Urinary bladder (tissue), 2 donors: ENCODE data around the gene GARNL3. TPM values are rescaled to one million over a fixed set of nuclear protein-coding genes. Genes with fewer than 3 reads are reported as not detected.

Experiments
- polyA plus RNA-seq: library from polyadenylated mRNA; stranded (reverse); fragments of 200-250 nt; gene quantifications from one replicate; pipeline ENCODE4 v1.2.3, GENCODE V29; 2013
- total RNA-seq: library from RNA; depleted of rRNA; stranded (reverse); fragments of >200 nt; gene quantifications from one replicate; pipeline ENCODE4 v1.2.3, GENCODE V29; 2014
- donor health status: healthy.

The GARNL3 gene
- total and polyA plus RNA-seq, 2 donors, result 22.0 to 58.0 TPM

Other genes with a start within 250 kb of the GARNL3 start
- gene ANGPTL2, start 142.1 kb upstream of the GARNL3 start, total RNA-seq, result 37.7 TPM
- gene ANGPTL2, start 142.1 kb upstream of the GARNL3 start, polyA plus RNA-seq, result 94.6 TPM
- gene SLC2A8, start 132.4 kb downstream of the GARNL3 start, total RNA-seq, result 20.8 TPM
- 140 TPM for gene SLC2A8, start 132.4 kb downstream of the GARNL3 start, polyA plus RNA-seq
- 10.7 TPM for gene ZNF79, start 159.6 kb downstream of the GARNL3 start, total RNA-seq
- 6.7 TPM for gene ZNF79, start 159.6 kb downstream of the GARNL3 start, polyA plus RNA-seq
- 973 TPM for gene RPL12, start 186.6 kb downstream of the GARNL3 start, total RNA-seq
- 3,354 TPM for gene RPL12, start 186.6 kb downstream of the GARNL3 start, polyA plus RNA-seq
- 12.6 TPM for gene LRSAM1, start 186.7 kb downstream of the GARNL3 start, total RNA-seq
- gene LRSAM1, start 186.7 kb downstream of the GARNL3 start, polyA plus RNA-seq, result 21.2 TPM